HFFc6 (cell line): ENCODE results near the gene RMND5A. TPM values are rescaled to one million over a fixed set of nuclear protein-coding genes. Genes with fewer than 3 reads are reported as not detected.

Source experiments
- DNase-seq: peaks from one replicate; pipeline ENCODE4 v3.0.0-alpha.2; 2018
- H3K27ac Mint-ChIP-seq: 2 replicates; pipeline ENCODE4 v1.8.0; 2020; ENCODE audit warnings: mild to moderate bottlenecking, mixed read lengths
- H3K27me3 Mint-ChIP-seq: 2 replicates; pipeline ENCODE4 v1.8.0; 2021; ENCODE audit warnings: mild to moderate bottlenecking, moderate library complexity, mixed read lengths; ENCODE audit not compliant: insufficient read depth
- H3K36me3 Mint-ChIP-seq: 2 replicates; pipeline ENCODE4 v1.8.0; 2021; ENCODE audit warnings: low read depth, mixed read lengths
- H3K4me1 Mint-ChIP-seq: 2 replicates; pipeline ENCODE4 v1.8.0; 2020; ENCODE audit warnings: low read depth, mixed read lengths
- H3K4me3 Mint-ChIP-seq: 2 replicates; pipeline ENCODE4 v1.8.0; 2020; ENCODE audit warnings: mild to moderate bottlenecking, moderate library complexity, mixed read lengths
- H3K9me3 Mint-ChIP-seq: 2 replicates; pipeline ENCODE4 v1.8.0; 2020; ENCODE audit warnings: mild to moderate bottlenecking, mixed read lengths
- total RNA-seq, 6 experiments: library from RNA; stranded (reverse); fragmentation: NEBNext Ultra II Directional; extraction: Animal tissue kit (Norgen Biotek cat#: 25700); gene quantifications; 2 replicates in 1 of 6; 3 replicates in 5 of 6; pipeline ENCODE4 v1.2.3, GENCODE V29; 2021
- TF ChIP-seq, protein P1 (sequence below): fragments of 200-600 bp; sonication (generic); IDR thresholded peaks from 2 replicates; pipeline ENCODE4 v1.5.0; 2021; ENCODE audit warnings: antibody characterized with exemption, mild to moderate bottlenecking

RMND5A gene
- total RNA-seq, 6 experiments from 2014 or later: 5.5 to 10.7 (median 8.4) TPM

DNA sequence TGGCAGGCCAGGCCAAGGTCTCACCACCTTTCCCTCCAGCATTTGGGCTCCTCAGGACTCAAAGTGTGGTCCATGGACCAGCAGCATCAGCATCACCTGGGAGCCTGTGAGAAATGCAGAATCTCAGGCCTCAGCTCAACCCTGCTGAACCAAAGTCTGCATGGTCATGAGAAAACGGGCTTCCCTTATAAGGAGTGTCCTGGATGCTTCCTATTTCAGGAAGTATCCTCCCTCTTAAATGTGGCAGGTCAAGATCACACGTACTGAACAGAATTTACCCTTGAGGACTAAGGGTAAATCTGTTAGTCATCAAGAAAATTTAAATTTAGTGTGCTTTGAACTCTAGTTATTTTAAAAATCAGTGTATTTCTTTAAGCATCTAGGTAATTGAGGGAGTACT, 58.9 kb downstream of the RMND5A start:
- no peaks in the 10 kb centered on the region; the same call in 1 of the 2 replicates for H3K27me3 Mint-ChIP-seq
- H3K4me3 Mint-ChIP-seq: no peak overlapping the region
- H3K27ac Mint-ChIP-seq: no peak overlapping the region
- no peaks in the 10 kb centered on the region for H3K4me1 Mint-ChIP-seq
- TF ChIP-seq, protein P1, sequence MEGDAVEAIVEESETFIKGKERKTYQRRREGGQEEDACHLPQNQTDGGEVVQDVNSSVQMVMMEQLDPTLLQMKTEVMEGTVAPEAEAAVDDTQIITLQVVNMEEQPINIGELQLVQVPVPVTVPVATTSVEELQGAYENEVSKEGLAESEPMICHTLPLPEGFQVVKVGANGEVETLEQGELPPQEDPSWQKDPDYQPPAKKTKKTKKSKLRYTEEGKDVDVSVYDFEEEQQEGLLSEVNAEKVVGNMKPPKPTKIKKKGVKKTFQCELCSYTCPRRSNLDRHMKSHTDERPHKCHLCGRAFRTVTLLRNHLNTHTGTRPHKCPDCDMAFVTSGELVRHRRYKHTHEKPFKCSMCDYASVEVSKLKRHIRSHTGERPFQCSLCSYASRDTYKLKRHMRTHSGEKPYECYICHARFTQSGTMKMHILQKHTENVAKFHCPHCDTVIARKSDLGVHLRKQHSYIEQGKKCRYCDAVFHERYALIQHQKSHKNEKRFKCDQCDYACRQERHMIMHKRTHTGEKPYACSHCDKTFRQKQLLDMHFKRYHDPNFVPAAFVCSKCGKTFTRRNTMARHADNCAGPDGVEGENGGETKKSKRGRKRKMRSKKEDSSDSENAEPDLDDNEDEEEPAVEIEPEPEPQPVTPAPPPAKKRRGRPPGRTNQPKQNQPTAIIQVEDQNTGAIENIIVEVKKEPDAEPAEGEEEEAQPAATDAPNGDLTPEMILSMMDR: no peak
- DNase-seq: no peak
- no peaks in the 10 kb centered on the region; the same call in 1 of the 2 replicates for H3K36me3 Mint-ChIP-seq
- H3K9me3 Mint-ChIP-seq: no peaks in the 10 kb centered on the region

DNA sequence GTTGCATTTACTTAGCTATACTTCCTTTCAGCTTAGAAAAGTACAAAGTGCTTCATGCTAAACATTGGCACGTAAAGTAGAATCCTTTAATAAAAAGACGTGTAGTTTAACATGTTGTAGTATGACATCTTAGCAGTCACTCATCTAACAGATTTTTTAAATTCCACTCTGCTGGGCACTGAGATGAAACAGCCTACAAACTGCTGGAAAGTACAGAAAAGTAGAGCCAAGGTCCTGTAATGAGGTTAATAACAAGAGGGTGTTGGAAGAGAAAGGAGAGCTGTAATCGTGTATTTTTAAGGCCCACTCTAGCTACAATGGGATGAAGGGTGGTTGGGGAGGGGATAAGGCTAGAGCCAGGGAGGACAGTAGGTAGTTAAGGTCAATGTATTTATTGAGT, 59.9 kb downstream of the RMND5A start:
- no peaks in the 10 kb centered on the region for H3K36me3 Mint-ChIP-seq
- no peak for DNase-seq
- TF ChIP-seq, protein P1: no peak
- no peak overlapping the region for H3K4me3 Mint-ChIP-seq
- no peaks in the 10 kb centered on the region for H3K9me3 Mint-ChIP-seq
- peaks cover 3% of the 10 kb centered on the region for H3K27me3 Mint-ChIP-seq
- H3K4me1 Mint-ChIP-seq: no peaks in the 10 kb centered on the region
- no peak overlapping the region for H3K27ac Mint-ChIP-seq

DNA sequence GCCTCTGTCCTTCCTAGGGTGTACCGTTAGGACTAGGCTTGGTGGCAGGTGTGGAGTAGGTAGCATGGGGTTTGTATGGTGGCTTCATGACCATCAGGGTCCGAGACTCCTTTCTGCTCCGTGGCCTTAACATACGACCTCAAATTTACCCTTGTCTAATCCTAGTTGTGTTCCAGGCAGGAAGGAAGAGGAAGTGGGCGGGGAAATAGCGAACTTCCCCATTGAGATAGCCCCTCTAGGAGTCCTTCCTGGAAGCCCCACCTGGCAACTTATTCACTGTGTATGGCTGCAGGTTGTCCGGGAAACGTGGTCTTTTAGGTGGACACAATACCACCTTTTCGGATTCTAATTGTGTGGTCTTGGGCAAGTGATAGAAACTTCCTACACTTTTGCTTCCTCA, 61.3 kb downstream of the RMND5A start:
- TF ChIP-seq, protein P1: no peak
- Mint-ChIP-seq H3K27ac (no peak overlapping the region), H3K27me3 (peaks cover 7% of the 10 kb centered on the region), H3K4me3 (no peak overlapping the region), H3K4me1 (no peaks in the 10 kb centered on the region), H3K9me3 (no peaks in the 10 kb centered on the region), H3K36me3 (no peaks in the 10 kb centered on the region)
- no peak for DNase-seq

DNA sequence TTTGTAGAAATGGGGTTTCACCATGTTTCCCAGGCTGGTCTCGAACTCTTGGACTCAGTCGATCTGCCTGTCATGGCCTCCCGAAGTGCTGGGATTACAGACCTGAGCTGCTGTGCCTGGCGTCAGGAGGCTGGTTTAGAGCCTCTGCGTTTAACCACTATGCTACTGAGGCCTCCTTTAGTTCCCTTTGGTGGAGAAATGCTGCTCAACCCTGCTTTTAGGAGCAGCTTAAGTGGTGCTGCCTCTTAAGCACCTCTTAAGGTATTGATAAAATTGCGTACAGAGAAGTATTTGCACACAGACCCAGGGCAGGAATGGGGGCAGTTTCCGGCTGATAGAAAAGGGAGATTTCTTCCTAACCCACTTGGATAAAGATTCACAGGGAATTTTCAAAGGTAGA, 62.7 kb downstream of the RMND5A start:
- H3K4me1 Mint-ChIP-seq: no peaks in the 10 kb centered on the region
- peaks cover 8% of the 10 kb centered on the region for H3K27me3 Mint-ChIP-seq
- no peak overlapping the region for H3K4me3 Mint-ChIP-seq
- no peaks in the 10 kb centered on the region for H3K36me3 Mint-ChIP-seq
- H3K9me3 Mint-ChIP-seq: no peaks in the 10 kb centered on the region
- DNase-seq: no peak
- TF ChIP-seq, protein P1: no peak
- H3K27ac Mint-ChIP-seq: no peak overlapping the region

DNA sequence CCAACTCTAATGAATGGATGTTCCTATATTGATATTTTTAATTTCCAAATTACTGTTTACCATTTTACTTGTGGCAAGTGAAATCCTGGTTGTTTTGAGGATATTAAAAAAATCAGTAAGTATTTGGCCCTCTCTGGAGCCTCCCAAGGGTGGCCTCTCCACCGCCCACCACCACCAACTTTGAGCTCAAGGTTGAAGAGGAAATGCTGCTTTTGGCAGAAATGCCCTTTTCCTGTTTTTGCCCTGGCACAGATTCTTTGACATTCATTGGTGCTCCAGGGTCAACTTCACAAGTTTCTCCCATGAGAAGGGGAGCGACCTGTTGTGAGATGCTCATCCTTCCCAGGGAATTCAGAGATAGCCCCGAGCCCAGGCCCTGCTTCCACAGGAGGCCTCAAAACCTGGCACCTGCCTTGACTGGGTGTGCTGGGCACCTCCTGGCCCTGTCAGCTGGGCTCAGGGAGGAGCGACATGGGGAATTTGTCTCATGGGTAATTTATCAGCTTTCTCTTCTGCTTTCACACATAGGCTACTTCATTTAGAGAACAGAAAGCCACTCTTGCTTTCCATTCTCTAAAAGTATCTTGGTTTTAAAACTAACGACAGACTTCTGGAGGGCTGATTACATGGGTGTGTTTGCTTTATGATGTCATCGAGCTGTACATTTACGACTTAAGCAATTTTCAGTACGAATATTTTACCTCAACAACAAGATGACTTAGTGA, 63.7 kb downstream of the RMND5A start:
- Mint-ChIP-seq H3K27me3 (peaks cover 19% of the 10 kb centered on the region), H3K9me3 (no peaks in the 10 kb centered on the region), H3K27ac (no peak overlapping the region), H3K4me3 (no peak overlapping the region), H3K36me3 (no peaks in the 10 kb centered on the region), H3K4me1 (no peaks in the 10 kb centered on the region)
- DNase-seq: no peak
- TF ChIP-seq, protein P1: no peak
